ENCODE measurements around the gene FHIT. TPM values are rescaled to one million over a fixed set of nuclear protein-coding genes. Genes with fewer than 3 reads are reported as not detected.

Gene FHIT
- total RNA-seq, 1 donor from 2014 or later = 16.1 TPM

GRCh38 chr3:60698117-60698516 lies 553.1 kb downstream of the FHIT start:
- H3K27ac Mint-ChIP-seq = peak overlapping the region; percentile 68

GRCh38 chr3:60697132-60697531 lies 554.1 kb downstream of the FHIT start:
- no peak for TF ChIP-seq CTCF (IDR thresholded peaks at IDR 0.05; ENCODE audit: unreplicated experiment)
- H3K27ac Mint-ChIP-seq = no peak overlapping the region
- H3K36me3 Mint-ChIP-seq (ENCODE audit: insufficient read depth) = peaks cover 1% of the 10 kb centered on the region
- DNase-seq (ENCODE audit: low spot score, unreplicated experiment) = no peak
- H3K4me1 Mint-ChIP-seq (ENCODE audit: low read depth) = peaks cover 22% of the 10 kb centered on the region
- no peaks in the 10 kb centered on the region for H3K27me3 Mint-ChIP-seq
- H3K9me3 Mint-ChIP-seq (ENCODE audit: low read depth) = peaks cover 2% of the 10 kb centered on the region
- H3K4me3 Mint-ChIP-seq (ENCODE audit: low read depth) = no peak overlapping the region

More at GRCh38 chr3:60698117-60698516, 553.1 kb downstream of the FHIT start:
- Mint-ChIP-seq H3K27me3 (no peaks in the 10 kb centered on the region), H3K9me3 (ENCODE audit: low read depth) (no peaks in the 10 kb centered on the region), H3K4me3 (ENCODE audit: low read depth) (no peak overlapping the region), H3K36me3 (ENCODE audit: insufficient read depth) (peaks cover 1% of the 10 kb centered on the region), H3K4me1 (ENCODE audit: low read depth) (peaks cover 22% of the 10 kb centered on the region)
- TF ChIP-seq CTCF (IDR thresholded peaks at IDR 0.05; ENCODE audit: unreplicated experiment) = no peak
- no peak for DNase-seq (ENCODE audit: low spot score, unreplicated experiment)

- H3K4me1 Mint-ChIP-seq (ENCODE audit: low read depth) = peaks cover 22% of the 10 kb centered on the region
- no peak for DNase-seq (ENCODE audit: low spot score, unreplicated experiment)
- H3K27ac Mint-ChIP-seq = no peak overlapping the region
- no peak overlapping the region for H3K4me3 Mint-ChIP-seq (ENCODE audit: low read depth)
- H3K36me3 Mint-ChIP-seq (ENCODE audit: insufficient read depth) = peaks cover 1% of the 10 kb centered on the region
- no peak for TF ChIP-seq CTCF (IDR thresholded peaks at IDR 0.05; ENCODE audit: unreplicated experiment)
- H3K27me3 Mint-ChIP-seq = no peaks in the 10 kb centered on the region
- H3K9me3 Mint-ChIP-seq (ENCODE audit: low read depth) = peaks cover 2% of the 10 kb centered on the region
Measured at GRCh38 chr3:60696428-60697125, 554.7 kb downstream of the FHIT start.

- Mint-ChIP-seq H3K27ac (no peak overlapping the region), H3K36me3 (ENCODE audit: insufficient read depth) (no peaks in the 10 kb centered on the region), H3K4me3 (ENCODE audit: low read depth) (no peak overlapping the region), H3K4me1 (ENCODE audit: low read depth) (peaks cover 14% of the 10 kb centered on the region), H3K9me3 (ENCODE audit: low read depth) (peaks cover 3% of the 10 kb centered on the region), H3K27me3 (no peaks in the 10 kb centered on the region)
- no peak for DNase-seq (ENCODE audit: low spot score, unreplicated experiment)
- TF ChIP-seq CTCF (IDR thresholded peaks at IDR 0.05; ENCODE audit: unreplicated experiment) = no peak
Measured at GRCh38 chr3:60675424-60675823, 575.8 kb downstream of the FHIT start.

GRCh38 chr3:60674870-60675269 lies 576.4 kb downstream of the FHIT start:
- Mint-ChIP-seq H3K9me3 (ENCODE audit: low read depth) (peaks cover 3% of the 10 kb centered on the region), H3K4me3 (ENCODE audit: low read depth) (no peak overlapping the region), H3K27ac (peak overlapping the region; percentile 2), H3K36me3 (ENCODE audit: insufficient read depth) (no peaks in the 10 kb centered on the region), H3K4me1 (ENCODE audit: low read depth) (peaks cover 14% of the 10 kb centered on the region), H3K27me3 (no peaks in the 10 kb centered on the region)
- TF ChIP-seq CTCF (IDR thresholded peaks at IDR 0.05; ENCODE audit: unreplicated experiment) = no peak
- no peak for DNase-seq (ENCODE audit: low spot score, unreplicated experiment)
